PC-3 (cell line): ENCODE measurements around the gene KANSL1L. TPM values are rescaled to one million over a fixed set of nuclear protein-coding genes. Genes with fewer than 3 reads are reported as not detected.

Experiments
- ATAC-seq: fragments of 200-7000 bp; cut with Tn5 transposase; 2 replicates; pipeline ENCODE4 v1.9.1; 2020; ENCODE audit warnings: mild to moderate bottlenecking, moderate library complexity
- BruUV-seq: library from RNA; stranded (reverse); fragments of 400-500 nt; replicated peaks from 2 replicates; lab custom pipeline; 2021; lab: Mats Ljungman, UMichigan
- CTCF ChIA-PET: fragments of 300-600 bp; sonication (Branson Sonifier 250); formaldehyde crosslinking; loops from one replicate; lab custom pipeline; 2022; ENCODE audit warnings: antibody characterized with exemption; lab: Charles Lee
- POLR2A ChIA-PET: fragments of 300-600 bp; sonication (Branson Sonifier 250); formaldehyde crosslinking; loops from one replicate; lab custom pipeline; 2022; ENCODE audit warnings: antibody characterized with exemption; ENCODE audit not compliant: unreplicated experiment; lab: Charles Lee
- DNase-seq: peaks from one replicate; pipeline ENCODE4 v3.0.0-alpha.2; 2015
- H2AFZ ChIP-seq: fragments of 300-600 bp; sonication (generic); 2 replicates; pipeline ENCODE4 v1.6.0; 2016; ENCODE audit warnings: antibody characterized with exemption, low read length
- H3F3A ChIP-seq: fragments of 300-600 bp; sonication (generic); one replicate; pipeline ENCODE4 v1.6.0; 2017; ENCODE audit warnings: antibody characterized with exemption, low read length, control low read depth, mild to moderate bottlenecking; ENCODE audit not compliant: unreplicated experiment
- H3K27ac ChIP-seq: fragments of 300-600 bp; sonication (generic); 2 replicates; pipeline ENCODE4 v1.5.1; 2016; ENCODE audit warnings: mild to moderate bottlenecking, low read length
- H3K27me3 ChIP-seq: fragments of 300-600 bp; sonication (generic); 2 replicates; pipeline ENCODE4 v1.6.1; 2016; ENCODE audit warnings: low read length, mixed read lengths
- H3K36me3 ChIP-seq: fragments of 300-600 bp; sonication (generic); 2 replicates; pipeline ENCODE4 v1.6.1; 2016; ENCODE audit warnings: low read depth, mixed run types, low read length, mixed read lengths
- H3K4me1 ChIP-seq: fragments of 300-600 bp; sonication (generic); 2 replicates; pipeline ENCODE4 v1.5.1; 2016; ENCODE audit warnings: low read length; ENCODE audit not compliant: insufficient read depth
- H3K4me2 ChIP-seq: fragments of 300-600 bp; sonication (generic); 2 replicates; pipeline ENCODE4 v1.6.0; 2016; ENCODE audit warnings: low read length
- H3K4me3 ChIP-seq: fragments of 300-600 bp; sonication (generic); 2 replicates; pipeline ENCODE4 v1.5.1; 2016; ENCODE audit warnings: mild to moderate bottlenecking, low read length, mixed read lengths
- H3K79me2 ChIP-seq: fragments of 300-600 bp; sonication (generic); 2 replicates; pipeline ENCODE4 v1.6.1; 2017; ENCODE audit warnings: low read length, mixed read lengths
- H3K9ac ChIP-seq: fragments of 300-600 bp; sonication (generic); 2 replicates; pipeline ENCODE4 v1.6.0; 2016; ENCODE audit warnings: mild to moderate bottlenecking, low read length
- H3K9me2 ChIP-seq: fragments of 300-600 bp; sonication (generic); replicated peaks from 2 replicates; pipeline ENCODE4 v1.6.1; 2016; ENCODE audit warnings: mixed run types, low read length, mixed read lengths
- H3K9me3 ChIP-seq: fragments of 300-600 bp; sonication (generic); 2 replicates; pipeline ENCODE4 v1.6.1; 2016; ENCODE audit warnings: low read length, mixed read lengths
- H4K20me1 ChIP-seq: fragments of 300-600 bp; sonication (generic); 2 replicates; pipeline ENCODE4 v1.6.1; 2016; ENCODE audit warnings: low read length, mixed read lengths
- EZH2 ChIP-seq: fragments of 300-600 bp; sonication (generic); IDR thresholded peaks from one replicate; pipeline ENCODE4 v1.6.1; 2017; ENCODE audit warnings: antibody characterized with exemption, mild to moderate bottlenecking, low read length; ENCODE audit not compliant: unreplicated experiment
- EZH2phosphoT487 ChIP-seq: fragments of 300-600 bp; sonication (generic); IDR thresholded peaks from 2 replicates; pipeline ENCODE4 v1.6.1; 2018; ENCODE audit warnings: mild to moderate bottlenecking, antibody characterized with exemption, low read length, borderline replicate concordance
- intact Hi-C: fragments of 100-400 bp; cut with micrococcal nuclease; formaldehyde crosslinking; loops from 2 replicates; pipeline ENCODE4 v1.9.0; 2023
- total RNA-seq: library from RNA; depleted of rRNA; stranded (reverse); fragments of >200 nt; gene quantifications from 2 replicates; pipeline ENCODE4 v1.2.3, GENCODE V29; 2014
- TF ChIP-seq, protein P1 (sequence below): fragments of 300-600 bp; sonication (generic); conservative IDR thresholded peaks from 2 replicates; pipeline ENCODE4 v1.5.1; 2017; ENCODE audit warnings: antibody characterized with exemption, low read depth, mild to moderate bottlenecking, low read length

The KANSL1L gene
- total RNA-seq, 1 experiment from 2014 or later = 2.3 TPM

DNA sequence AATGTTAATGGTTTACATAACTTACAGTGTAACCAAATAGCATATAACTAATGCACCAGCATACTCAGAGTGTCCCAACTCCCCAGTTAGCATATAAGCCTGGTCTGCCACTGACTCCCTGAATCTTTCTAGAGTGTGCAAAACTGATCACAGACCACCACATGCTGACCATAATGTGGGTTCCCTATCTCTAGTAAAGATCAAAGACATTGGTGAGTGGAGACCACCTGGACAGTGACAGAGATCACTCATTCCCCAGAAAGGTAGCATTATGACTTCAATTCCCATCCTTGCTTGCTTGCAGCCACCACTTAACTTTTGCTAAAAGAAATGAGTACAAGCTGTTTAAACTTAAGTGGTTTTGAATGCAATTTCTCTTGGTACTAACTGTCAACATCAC, 39.0 kb downstream of the KANSL1L start:
- Histone ChIP-seq H3K36me3 (no peaks in the 10 kb centered on the region), H2AFZ (no peak overlapping the region), H3K4me3 (no peak overlapping the region), H3K4me2 (no peak overlapping the region), H3K4me1 (no peaks in the 10 kb centered on the region), H3K9me2 (no peaks in the 10 kb centered on the region), H3K9me3 (no peaks in the 10 kb centered on the region), H3K79me2 (no peaks in the 10 kb centered on the region), H3K27me3 (no peaks in the 10 kb centered on the region), H3F3A (no peaks in the 10 kb centered on the region), H3K27ac (no peak overlapping the region), H4K20me1 (no peaks in the 10 kb centered on the region), H3K9ac (no peak overlapping the region)
- ATAC-seq (no peak), DNase-seq (no peak)
- no TSS peak for BruUV-seq
- CTCF ChIA-PET = no interaction called here
- POLR2A ChIA-PET = no interaction called here
- TF ChIP-seq, protein P1, sequence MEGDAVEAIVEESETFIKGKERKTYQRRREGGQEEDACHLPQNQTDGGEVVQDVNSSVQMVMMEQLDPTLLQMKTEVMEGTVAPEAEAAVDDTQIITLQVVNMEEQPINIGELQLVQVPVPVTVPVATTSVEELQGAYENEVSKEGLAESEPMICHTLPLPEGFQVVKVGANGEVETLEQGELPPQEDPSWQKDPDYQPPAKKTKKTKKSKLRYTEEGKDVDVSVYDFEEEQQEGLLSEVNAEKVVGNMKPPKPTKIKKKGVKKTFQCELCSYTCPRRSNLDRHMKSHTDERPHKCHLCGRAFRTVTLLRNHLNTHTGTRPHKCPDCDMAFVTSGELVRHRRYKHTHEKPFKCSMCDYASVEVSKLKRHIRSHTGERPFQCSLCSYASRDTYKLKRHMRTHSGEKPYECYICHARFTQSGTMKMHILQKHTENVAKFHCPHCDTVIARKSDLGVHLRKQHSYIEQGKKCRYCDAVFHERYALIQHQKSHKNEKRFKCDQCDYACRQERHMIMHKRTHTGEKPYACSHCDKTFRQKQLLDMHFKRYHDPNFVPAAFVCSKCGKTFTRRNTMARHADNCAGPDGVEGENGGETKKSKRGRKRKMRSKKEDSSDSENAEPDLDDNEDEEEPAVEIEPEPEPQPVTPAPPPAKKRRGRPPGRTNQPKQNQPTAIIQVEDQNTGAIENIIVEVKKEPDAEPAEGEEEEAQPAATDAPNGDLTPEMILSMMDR = no peak
- TF ChIP-seq EZH2phosphoT487 = no peak
- TF ChIP-seq EZH2 = no peak
- intact Hi-C loops = no loop called here

DNA sequence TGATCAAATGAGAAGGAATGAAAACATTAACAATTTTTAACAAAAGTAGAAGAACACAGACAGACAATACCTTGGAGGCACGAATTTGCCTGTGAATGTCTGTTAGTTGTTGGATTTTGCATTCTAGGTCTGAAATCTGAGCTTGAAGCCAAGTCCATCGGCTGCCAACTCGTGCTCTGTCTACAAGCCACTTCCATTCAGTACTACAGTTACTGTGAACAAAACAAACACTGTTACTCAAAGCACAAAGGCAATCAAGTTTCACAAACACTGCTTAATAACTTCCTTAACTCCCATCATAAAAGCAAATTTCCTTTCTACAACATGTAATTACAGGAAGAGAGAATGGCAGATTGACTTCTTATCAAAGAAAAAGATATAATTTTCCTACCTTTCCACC, 42.2 kb downstream of the KANSL1L start:
- no peak for DNase-seq

DNA sequence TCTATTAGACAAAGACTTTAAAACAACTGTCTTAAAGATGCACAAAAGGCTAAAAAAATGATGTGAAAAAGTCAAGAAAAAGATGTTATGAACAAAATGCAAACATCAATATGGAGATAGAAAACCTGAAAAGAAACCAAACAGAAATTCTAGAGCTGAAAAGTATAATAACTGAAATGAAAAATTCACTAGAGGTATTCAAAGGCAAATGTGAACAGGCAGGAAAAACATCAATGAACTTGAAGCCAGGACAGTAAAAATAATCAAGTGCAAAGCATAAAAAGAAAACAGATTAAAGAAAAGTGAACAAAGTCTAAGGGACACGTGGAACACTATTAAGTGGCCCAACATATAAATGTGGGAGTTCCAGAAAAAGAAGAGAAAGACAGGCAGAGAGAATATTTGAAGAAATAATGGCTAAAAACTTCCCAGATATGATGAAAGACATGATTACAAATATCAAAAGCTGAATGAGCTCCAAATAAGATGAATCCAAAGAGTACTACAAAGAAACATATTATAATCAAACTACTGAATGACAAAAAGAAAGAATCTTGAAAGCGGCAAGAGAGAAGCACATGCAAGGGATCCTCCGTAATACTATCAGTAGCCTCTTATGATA, 57.5 kb downstream of the KANSL1L start:
- H3K9me2 ChIP-seq = no peaks in the 10 kb centered on the region
- intact Hi-C loops = no loop called here
- no peaks in the 10 kb centered on the region for H3K36me3 ChIP-seq
- TF ChIP-seq, protein P1 = no peak
- no peak for TF ChIP-seq EZH2phosphoT487
- TF ChIP-seq EZH2 = no peak
- H3F3A ChIP-seq = no peaks in the 10 kb centered on the region
- H2AFZ ChIP-seq = no peak overlapping the region
- no peaks in the 10 kb centered on the region for H3K4me1 ChIP-seq
- no peaks in the 10 kb centered on the region for H4K20me1 ChIP-seq
- H3K79me2 ChIP-seq = no peaks in the 10 kb centered on the region
- no peaks in the 10 kb centered on the region for H3K27me3 ChIP-seq
- no TSS peak for BruUV-seq
- H3K4me3 ChIP-seq = no peak overlapping the region
- H3K4me2 ChIP-seq = no peak overlapping the region
- DNase-seq (no peak), ATAC-seq (no peak)
- H3K9me3 ChIP-seq = no peaks in the 10 kb centered on the region; the same call in 1 of the 2 replicates
- ChIA-PET CTCF (no interaction called here), POLR2A (no interaction called here)
- H3K9ac ChIP-seq = no peak overlapping the region
- H3K27ac ChIP-seq = no peak overlapping the region

More for the DNA sequence above, 42.2 kb downstream of the KANSL1L start:
- no peaks in the 10 kb centered on the region for H3K79me2 ChIP-seq
- H3F3A ChIP-seq = no peaks in the 10 kb centered on the region
- ChIA-PET CTCF (no interaction called here), POLR2A (no interaction called here)
- H3K27me3 ChIP-seq = no peaks in the 10 kb centered on the region
- H3K9me2 ChIP-seq = no peaks in the 10 kb centered on the region
- ATAC-seq = peak; percentile 63
- H4K20me1 ChIP-seq = no peaks in the 10 kb centered on the region
- H3K4me3 ChIP-seq = no peak overlapping the region
- H3K9ac ChIP-seq = no peak overlapping the region
- H3K9me3 ChIP-seq = no peaks in the 10 kb centered on the region
- TF ChIP-seq EZH2 (no peak), EZH2phosphoT487 (no peak)
- TF ChIP-seq, protein P1 = no peak
- no TSS peak for BruUV-seq
- no peak overlapping the region for H3K4me2 ChIP-seq
- H3K36me3 ChIP-seq = no peaks in the 10 kb centered on the region
- no peak overlapping the region for H3K27ac ChIP-seq
- intact Hi-C loops = no loop called here
- H2AFZ ChIP-seq = no peak overlapping the region
- H3K4me1 ChIP-seq = no peaks in the 10 kb centered on the region
